GM13977 (cell line): ENCODE data around the gene C1orf226.

Experiments used
- DNase-seq: peaks from one replicate; pipeline ENCODE4 v3.0.0; 2012; ENCODE audit warnings: low spot score
- CTCF ChIP-seq: IDR thresholded peaks from 2 replicates; pipeline ENCODE4 v1.5.1; 2012; ENCODE audit warnings: mild to moderate bottlenecking, control low read depth; ENCODE audit not compliant: insufficient read depth; ENCODE audit errors: extremely low read depth, missing control alignments
- in situ Hi-C: fragments of 300-500 bp; cut with MboI; formaldehyde crosslinking; loops from one replicate; pipeline ENCODE4 v1.12.0; 2022; ENCODE audit warnings: low sequenced_read_pairs, low pct_unique_long_range_greater_than_20kb, mixed read lengths, inconsistent platforms; ENCODE audit not compliant: unreplicated experiment

C1orf226 gene

GRCh38 chr1:162386292-162387225 lies 5.0 kb downstream of the C1orf226 start:
- no peak for TF ChIP-seq CTCF
- in situ Hi-C loops, result no loop called here
- peak; percentile 2 for DNase-seq

GRCh38 chr1:162387226-162388082 lies 5.9 kb downstream of the C1orf226 start:
- peak; percentile 2 for DNase-seq
- in situ Hi-C loops, result no loop called here
- TF ChIP-seq CTCF, result no peak

GRCh38 chr1:162388083-162388594 lies 6.6 kb downstream of the C1orf226 start:
- no peak for TF ChIP-seq CTCF
- in situ Hi-C loops, result no loop called here
- peak; percentile 2 for DNase-seq

- in situ Hi-C loops, result no loop called here
- DNase-seq, result peak; percentile 4
Measured at GRCh38 chr1:162388615-162389014, 7.1 kb downstream of the C1orf226 start.

GRCh38 chr1:162389021-162389818 lies 7.7 kb downstream of the C1orf226 start:
- TF ChIP-seq CTCF, result no peak

More at GRCh38 chr1:162388615-162389014, 7.1 kb downstream of the C1orf226 start:
- no peak for TF ChIP-seq CTCF

GRCh38 chr1:162389971-162390370 lies 8.4 kb downstream of the C1orf226 start:
- no peak for DNase-seq
- in situ Hi-C loops, result no loop called here
- no peak for TF ChIP-seq CTCF

More at GRCh38 chr1:162389021-162389818, 7.7 kb downstream of the C1orf226 start:
- in situ Hi-C loops, result no loop called here
- DNase-seq, result peak; percentile 4
